ENCODE measurements around the gene TPSAB1.
"Not testable (repeated sequence)": the region's sequence is repeated elsewhere in the genome, so short reads cannot be mapped to it uniquely, and the experiment has no call there.

Gene TPSAB1

DNA sequence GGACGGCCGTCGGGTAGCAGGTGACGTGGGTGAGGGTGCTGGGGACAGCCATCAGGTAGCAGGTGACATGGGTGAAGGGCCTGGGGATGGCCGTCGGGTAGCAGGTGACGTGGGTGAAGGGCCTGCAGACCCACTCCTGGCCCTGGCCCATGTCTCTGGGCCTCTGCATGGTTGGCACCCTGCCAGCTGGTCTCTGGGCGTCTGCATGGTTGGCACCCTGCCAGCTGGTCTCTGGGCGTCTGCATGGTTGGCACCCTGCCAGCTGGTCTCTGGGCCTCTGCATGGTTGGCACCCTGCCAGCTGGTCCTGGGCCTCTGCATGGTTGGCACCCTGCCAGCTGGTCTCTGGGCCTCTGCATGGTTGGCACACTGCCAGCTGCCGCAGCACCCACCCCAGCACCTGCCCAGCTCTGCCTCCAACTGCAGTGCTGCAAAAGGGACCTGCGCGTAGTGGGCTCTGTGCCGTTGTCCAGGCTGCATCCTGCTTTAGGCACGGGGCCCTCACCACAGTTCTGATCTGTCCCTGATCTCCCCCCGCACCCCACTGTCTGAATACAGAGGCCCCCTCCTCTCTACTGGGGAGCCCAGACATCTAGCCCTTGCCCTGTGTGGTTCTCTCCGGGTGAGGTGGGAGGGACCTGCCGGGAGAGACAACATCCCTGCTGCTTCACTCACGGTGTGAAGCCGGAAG, 31.4 kb downstream of the TPSAB1 start:
- DNase-seq: not testable (repeated sequence)

DNA sequence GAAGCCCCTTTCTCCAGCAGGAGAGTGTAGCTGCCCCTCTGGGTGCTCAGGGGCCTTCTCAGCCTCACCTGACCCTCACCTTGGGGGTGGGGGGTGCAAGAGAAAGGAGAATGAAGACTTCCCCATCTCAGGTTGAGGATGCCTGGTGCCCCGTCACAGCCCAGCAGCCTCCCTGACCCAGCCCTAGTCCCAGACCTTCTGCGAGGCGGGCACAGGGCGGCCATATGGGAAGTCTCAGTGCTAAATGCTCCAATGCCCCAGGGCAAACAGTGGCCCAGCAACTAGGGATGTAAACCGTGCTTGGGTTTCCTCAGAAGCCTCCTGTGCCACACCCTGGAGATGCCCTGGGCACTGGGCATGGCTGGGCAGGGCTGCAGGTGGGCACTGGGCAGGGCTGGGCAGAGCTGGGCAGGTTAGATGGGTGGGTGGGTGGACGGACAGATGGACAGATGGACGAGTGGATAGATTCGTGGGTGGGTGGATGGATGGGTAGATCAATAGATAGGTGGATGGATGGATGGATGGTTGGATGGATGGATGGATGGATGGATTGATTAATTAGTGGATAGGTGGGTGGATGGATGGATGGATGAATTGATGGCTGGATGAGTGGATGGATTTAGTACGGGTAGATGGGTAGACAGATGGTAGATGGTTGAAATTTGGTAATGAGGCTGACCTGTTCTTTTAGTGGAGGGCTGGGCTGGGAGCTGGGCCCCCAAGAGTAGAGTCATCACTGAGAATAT, 32.1 kb downstream of the TPSAB1 start:
- DNase-seq: no peak

DNA sequence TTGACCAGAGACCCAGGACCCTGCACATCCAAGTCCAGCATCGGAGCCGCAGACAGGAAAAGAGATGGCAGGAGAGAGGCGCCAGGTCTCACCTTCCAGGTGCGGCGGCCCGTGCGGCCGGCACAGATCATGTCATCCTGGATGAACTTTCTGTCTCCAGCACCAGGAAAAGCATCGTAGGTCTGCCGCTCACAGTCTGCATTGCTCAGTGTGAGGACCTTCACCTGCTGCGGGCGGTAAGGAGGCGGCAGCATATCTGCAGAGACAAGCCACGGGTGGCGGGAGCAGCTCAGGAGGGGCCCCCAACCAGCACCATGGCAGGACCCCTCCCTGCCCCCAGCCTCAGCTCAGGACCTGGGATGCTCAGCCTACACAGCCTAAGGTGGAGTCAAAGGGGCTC, 33.3 kb downstream of the TPSAB1 start:
- no peak for DNase-seq

DNA sequence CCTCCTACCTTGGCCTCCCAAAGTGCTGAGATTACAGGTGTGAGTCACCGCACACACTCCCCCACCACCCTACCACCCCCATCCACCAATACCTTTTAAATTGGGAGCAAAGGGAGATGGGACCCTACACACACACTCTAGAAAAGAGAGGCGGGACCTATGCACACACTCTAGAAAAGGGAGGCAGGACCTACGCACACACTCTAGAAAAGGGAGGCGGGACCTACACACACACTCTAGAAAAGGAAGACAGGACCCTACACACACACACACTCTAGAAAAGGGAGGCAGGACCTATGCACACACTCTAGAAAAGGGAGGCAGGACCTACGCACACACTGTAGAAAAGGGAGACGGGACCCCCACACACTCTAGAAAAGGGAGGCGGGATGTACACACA, 34.3 kb downstream of the TPSAB1 start:
- no peak for DNase-seq

DNA sequence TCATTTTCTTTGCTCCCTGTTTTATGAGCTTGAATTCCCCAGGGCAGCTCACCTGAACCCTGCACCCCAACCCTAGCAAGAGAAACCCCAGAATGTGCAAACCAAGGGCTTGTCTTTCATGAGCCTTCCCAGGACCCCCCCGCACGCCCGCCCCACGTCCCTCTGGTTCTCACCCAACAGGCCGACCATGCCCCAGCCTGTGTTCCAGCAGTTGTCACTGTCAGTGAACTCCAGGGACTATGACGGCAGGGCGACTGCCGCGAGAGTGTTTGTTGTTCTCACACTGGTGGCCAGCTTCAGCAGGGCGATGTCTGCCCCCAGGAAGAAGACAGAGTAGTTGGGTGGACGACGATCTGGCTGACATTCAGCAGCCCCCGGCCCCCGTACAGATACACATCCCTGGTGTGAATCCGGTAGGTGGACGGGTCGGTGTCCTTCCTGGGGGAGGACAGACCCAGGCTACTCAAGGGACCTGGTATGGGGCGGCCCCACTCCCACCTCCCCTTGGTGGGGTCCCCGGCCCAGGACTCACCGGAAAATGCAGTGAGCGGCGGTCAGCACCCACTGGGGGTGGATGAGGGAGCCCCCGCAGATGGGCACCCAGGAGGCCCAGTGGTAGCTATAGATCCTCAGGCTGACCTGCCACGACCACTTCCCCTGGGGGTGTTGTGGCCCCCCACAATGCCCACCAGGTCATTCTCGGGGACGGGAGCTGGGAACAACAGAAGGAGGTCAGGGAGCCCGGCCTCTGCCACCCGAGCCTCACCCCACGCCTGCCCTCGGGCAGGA, 35.5 kb downstream of the TPSAB1 start:
- DNase-seq: no peak

DNA sequence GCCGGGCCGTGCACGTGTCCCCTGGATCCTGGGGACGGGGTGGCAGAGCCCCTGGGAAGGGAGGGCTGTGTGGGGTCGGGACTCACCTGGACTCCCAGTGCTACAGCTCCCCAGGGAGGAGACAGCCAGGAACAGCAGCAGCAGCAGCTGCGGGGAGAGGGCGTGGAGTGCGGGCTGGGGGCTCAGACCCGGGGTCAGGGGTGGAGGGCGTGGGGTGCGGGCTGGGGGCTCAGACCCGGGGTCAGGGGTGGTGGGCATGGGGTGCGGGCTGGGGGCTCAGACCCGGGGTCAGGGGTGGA, 36.0 kb downstream of the TPSAB1 start:
- DNase-seq: no peak

DNA sequence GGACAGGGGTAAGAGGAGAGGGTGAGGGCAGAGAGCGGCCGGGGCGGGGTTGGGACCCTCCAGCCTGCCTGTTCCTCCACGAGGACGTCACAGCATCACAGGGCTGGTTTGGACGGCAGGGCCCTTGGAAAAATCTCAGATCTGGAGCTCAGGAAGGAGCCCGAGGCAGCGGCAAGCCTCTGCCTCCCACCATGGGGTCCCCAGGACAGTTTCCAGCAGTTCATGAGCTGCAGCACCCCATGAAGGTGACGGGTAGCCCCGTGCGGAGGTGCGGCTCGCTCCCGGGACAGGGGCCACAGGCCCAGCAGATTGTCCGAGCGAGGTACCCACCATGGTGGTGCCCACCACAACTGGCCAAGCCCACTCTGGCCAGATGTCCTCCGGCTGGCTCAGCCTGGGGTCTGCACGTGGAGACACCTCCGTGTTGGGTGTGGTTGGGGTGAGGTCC, 36.7 kb downstream of the TPSAB1 start:
- no peak for DNase-seq

DNA sequence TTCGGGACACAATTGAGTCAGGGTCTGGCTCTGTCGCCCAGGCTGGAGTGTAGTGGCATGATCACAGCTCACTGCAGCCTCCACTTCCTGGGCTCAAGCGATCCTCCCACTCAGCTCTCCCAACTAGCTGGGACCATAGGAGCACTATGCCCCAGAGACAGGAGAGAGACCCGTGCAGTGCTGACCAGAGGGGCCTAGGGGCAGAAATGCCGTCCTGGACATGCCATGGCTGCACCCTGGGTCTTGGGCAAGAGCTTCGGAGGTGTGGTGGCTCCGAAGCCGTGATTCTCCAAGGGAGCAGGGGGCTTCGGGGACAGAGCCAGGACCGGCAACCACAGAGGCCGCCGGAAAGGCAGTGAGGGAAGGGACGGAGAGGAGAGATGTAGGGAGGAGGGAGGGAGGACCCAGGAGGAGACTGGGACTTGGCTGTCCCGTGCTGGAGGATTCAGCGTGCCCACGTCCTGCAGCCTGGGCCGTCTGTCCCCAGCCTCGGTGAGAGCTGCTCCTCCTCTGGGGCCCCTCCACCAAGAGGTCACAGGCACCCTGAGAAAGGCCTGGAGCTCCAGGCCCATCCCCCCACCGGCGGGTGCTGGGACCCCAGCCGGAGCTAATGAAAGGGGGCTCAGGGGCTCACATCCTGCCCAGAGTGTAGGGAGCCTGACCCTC, 37.2 kb downstream of the TPSAB1 start:
- DNase-seq: no peak

DNA sequence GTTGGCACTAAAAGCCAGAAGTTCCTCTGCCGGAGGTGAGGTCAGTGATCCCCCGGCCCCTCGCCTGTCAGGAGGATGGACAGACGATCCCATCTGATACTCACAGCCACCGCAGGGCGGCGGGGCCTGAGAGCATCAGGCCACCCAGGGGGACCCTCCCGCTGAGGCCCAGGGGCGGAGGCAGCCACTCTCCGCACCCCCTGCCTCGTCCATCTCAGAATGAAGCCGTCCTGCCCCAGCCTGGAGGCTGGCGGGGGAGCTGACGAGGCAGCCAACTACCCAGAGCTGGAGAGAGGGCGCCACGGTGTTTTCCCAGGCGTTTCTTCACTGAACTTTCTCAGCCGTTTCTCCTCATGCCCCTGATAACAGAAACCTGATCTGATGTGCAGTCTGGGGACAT, 38.0 kb downstream of the TPSAB1 start:
- no peak for DNase-seq

DNA sequence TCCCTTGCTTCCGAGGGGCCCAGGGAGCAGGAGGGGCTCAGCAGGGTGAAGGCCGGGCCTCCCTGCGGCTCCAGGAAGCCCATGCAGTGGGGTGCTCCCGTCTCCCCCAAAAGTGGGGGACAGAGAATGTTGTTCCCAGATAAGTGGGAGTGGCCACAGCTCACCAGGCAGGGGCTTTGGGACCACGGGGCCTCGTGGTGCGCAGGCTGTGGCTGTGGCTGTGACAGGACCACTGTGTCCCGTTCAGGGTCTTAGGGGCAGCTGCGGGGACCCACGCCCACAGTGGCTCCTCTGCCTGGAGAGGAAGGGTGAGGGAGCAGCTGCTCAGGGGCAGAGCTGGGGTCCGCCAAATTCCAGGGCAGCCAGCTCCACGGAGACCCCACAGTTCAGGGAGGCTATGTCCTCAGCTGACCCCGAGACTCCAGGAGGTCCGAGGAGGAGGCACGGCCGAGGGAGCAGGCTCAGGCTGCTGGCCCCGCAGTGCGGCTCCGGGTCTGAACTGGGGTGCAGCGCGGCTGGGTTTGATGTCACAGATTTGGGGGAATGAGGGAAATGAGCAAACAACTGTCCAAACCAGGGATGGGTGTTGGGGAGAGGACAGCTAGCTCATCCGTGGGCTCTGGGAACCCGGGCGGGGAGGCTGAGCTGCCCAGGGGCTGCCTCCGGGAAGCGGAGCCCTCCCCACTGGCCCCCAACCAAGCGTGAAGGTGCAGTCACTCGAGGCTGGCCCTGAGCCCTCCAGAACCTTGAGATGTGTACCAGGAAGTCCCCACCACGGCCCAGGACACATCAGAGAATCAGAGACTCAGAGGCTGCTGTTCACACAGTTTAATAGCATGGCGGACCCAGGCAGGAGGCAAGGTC, 38.8 kb downstream of the TPSAB1 start:
- DNase-seq: no peak

DNA sequence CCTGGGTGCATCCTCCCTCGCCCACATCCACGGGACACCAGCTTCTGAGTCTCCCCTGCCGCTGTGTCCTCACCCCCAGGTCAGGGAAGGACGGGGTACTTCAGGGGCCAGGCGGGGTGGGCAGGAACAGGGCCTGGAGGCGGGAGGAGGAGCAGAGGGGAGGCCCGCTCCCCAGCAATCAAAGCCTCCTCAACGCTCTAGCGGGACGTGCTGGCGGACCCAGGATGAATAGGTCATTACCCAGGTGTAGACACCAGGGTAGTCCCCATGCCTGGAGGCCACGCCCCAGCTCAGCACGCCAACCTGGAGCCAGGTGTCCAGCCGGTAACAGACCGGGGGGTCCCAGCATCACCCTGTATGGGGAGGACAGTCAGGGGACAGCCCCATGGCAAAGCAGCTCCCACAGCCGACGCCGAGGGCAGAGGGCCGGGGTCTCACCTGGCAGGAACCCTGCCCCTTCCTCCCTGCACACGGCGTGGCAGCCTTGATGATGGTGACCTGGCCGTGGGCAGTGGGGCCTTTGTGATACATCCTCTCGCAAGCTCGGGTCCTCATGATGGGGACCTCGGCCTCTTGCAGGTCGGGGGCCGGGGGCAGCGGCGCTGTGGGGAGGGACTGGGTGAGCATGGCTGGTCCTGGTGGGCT, 39.6 kb downstream of the TPSAB1 start:
- no peak for DNase-seq

DNA sequence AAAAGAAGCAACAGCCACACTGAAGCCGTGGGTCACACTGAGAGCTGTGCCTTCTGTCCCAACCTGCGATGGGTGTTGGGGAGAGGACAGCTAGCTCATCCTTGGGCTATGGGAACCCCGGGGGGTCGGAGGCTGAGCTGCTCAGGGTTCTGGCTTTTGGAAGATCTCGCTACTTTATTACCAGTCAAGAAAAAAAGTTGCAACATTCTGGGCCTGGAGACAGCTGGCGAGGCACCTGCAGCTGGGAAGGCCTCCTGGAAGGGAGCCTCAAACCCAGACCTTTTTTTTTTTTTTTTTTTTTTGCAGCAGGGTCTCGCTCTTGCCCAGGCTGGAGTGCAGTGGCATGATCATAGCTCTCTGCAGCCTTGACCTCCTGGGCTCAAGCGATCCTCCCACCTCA, 40.3 kb downstream of the TPSAB1 start:
- DNase-seq: no peak

DNA sequence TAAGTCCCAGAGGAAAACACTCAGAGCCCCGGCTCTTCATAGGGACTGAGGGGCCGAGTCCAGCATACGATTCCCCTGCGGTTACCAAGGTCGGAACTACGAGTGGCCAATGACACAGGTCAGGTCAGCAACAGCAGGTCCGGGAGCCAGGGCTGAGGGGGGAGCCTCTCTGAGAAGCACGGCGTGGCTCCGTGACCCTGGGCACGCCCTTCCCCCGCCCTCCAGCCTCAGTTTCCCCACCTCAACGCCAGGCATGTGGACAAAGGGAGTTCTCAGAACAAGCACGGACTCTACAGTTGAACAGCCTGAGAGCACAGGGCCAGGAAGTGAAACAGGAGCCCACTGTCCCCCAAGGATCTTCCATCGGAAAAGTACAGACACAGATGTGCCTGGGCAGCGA, 41.0 kb downstream of the TPSAB1 start:
- no peak for DNase-seq

DNA sequence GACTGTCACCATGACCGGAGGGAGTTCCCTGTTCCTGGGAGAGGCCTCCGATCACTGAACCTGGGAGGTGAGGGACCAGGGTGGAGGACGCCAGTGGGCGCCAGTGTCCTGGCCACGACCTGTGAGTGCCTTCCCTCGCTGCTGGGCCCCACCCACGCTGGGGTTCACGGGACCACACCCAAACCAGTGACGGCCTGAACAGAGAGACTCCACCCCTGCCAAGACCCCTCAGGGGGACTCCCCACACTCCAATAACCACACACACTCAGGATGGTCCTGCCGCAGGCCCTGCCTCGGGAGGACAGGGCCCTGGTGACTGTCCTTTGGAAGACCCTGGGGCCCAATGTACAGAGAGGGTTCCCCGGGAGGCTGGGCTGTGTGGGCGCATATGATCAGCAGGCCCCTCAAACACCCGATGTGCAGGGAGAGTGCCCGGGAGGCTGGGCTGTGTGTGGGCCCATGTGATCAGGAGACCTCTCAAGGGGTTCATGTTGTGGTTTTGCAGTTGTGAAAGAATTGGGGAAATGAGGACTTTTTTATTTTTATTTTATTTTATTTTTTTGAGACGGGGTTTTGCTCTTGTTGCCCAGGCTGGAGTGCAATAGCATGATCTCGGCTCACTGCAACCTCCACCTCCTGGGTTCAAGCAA, 41.9 kb downstream of the TPSAB1 start:
- DNase-seq: no peak

DNA sequence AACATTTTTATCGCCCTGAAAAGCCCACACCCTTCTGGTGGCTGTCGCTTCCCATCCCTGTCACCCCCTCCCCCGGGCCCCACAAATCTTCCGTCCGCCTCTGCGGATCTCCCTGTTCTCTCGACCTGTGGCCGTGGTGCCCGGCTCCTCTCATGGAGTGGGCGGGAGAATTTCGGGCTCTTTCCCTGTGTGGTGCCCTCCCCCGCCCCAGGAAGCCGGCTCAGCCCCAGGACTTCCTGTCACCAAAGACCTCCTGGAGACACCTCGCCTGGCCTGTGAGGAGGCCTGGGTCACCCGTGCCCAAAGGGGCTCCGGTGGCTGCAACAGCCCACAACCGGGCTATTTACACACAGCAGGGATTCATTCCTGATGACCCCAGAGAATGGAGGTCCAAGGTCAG, 42.8 kb downstream of the TPSAB1 start:
- no peak for DNase-seq

DNA sequence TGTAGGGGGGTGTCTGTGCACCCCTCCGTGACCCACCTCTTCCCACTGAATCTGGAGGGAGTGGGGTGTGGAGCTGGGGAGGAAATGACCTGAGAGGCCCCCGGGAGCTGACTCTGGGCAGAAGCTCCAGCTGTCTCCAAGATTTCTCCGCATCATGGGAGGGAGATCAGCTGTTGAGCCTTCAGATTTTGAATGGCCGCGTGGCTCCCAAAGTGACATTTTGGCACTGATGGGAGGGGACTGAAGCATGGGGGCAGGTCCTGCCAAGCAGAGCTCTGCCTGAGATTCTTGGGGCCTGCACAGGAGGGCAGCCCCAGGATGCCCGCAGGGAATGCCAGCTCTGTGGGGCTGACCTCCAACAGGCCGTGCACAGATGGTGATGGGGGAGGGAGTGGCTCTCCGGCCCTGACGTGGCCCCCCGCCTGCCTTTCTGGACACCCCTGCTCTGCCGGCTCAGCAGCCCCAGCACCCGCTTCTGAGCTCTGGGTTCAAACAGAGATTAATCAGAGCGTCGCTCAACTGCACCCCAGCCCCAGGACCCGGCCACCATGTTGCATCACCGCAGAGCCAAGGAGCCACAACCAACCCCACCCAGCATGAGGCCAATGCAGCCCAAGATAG, 43.6 kb downstream of the TPSAB1 start:
- DNase-seq: no peak

DNA sequence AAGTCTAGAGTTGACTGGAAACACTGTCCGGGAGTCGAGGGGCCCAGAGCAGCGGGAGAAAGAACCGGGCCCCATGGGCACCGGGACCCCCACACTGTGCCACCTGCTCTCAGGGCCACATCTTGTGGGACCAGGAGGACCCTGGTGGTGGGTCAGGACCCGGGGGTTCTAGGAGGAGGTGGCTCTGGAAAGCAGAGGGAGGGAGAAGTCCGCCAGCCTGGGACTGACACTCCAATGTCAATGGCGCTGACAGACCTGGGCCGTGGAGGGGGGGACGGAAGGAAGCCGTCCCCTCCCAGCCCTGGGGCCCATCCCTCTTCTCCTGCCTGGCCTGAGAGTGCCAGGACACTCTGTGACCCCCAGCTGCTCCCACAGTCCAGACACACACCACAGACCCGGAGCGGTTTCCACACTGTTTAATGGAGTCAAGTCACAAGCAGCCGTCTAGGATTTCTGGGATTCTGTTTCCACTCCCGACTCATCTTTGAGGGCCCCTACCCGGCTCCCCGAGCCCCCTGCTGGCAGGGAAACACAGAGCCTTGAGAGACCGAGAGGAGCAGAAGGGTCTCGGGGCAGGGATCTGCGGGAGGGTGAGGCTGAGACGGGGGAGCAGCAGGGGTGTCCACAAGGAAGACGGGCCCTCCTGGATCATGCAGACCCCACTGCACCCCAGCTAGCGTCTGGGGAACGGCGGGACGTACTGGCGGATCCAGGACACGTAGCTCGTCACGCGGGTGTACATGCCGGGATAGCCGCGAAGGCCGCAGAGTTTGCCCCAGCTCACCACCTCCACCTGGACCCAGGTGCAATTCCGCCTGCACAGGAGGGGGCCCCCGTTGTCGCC, 45.4 kb downstream of the TPSAB1 start:
- DNase-seq: no peak

DNA sequence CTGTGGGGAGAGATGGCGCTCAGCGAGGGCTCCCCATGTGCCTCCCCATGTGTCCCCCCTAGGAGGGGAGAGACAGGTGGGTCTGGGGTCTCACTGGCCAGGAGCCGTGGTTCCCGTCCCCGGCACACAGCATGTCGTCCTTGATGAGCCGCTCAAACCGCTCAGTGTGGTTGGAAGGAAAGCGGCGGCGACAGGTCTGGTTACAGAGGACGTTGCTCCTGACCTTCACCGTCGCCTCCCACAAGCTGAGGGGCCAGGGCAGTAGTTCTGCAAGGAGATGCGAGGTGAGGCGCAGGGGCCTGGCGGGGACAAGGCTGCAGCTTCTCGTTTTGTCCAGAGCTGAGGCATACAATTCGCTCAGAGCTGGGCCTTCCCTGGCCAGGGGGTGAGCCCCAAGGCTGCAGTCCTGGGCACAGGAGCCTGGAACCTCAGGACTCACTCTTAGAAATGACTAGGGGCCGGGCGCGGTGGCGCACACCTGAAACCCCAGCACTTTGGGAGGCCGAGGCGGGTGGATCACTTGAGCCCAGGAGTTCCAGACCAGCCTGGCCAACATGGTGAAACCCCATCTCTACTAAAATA, 46.1 kb downstream of the TPSAB1 start:
- no peak for DNase-seq

DNA sequence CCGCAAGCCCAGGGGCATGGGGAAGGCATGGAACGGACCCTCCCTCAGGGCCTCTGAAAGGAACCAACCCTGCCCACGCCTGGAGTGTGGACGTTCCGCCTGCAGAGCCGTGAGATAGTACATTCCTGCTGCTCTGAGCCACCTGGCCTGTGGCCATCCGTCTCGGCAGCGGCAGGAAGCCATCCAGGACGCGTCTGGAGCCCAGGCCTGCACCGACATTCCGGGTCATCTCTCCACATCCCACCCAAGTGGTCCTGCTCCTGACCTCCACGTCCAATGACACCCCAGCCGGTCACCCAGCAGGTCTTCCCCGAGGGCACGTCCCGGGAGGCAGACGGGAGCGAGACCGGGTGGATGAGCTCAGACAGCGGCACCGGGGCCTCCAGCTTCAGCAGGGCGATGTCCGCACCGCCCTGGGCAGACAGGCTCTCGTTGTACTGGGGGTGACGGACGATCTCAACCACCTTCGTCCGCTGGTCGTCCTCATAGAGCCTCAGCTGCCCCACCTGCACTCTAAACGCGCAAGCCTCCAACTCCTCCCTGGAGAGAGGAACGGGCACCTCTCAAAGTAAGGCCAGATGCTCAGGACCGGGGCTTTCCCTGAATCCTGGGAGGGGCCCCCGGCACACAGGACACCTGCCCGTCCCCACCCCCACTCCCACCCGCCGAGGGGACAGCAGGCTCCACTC, 47.6 kb downstream of the TPSAB1 start:
- DNase-seq: no peak
